Breast epithelium (tissue), 4 donors: ENCODE data around the gene KCNQ1OT1. TPM values are rescaled to one million over a fixed set of nuclear protein-coding genes. Genes with fewer than 3 reads are reported as not detected.

Source experiments
- DNase-seq, 2 donors: peaks; one replicate each; pipeline ENCODE4 v3.0.0-alpha.2; 2019; ENCODE audit warnings: low spot score in 2 of 2
- H3K27ac ChIP-seq, 2 donors: fragments of 200-600 bp; sonication (generic) in 1 of 2; one replicate each; pipeline ENCODE4 v1.5.1; 2016 to 2019; ENCODE audit warnings: mild to moderate bottlenecking in 1 of 2
- H3K27me3 ChIP-seq, 2 donors: fragments of 200-600 bp; sonication (generic) in 1 of 2; one replicate each; pipeline versions ENCODE4 v1.5.1 to v1.6.0; 2017 to 2019; ENCODE audit warnings: control low read depth in 1 of 2, mild to moderate bottlenecking in 1 of 2
- H3K36me3 ChIP-seq: fragments of 200-600 bp; one replicate; pipeline ENCODE4 v1.5.1; 2019
- H3K4me1 ChIP-seq, 2 donors: fragments of 200-600 bp; sonication (generic); one replicate each; pipeline ENCODE4 v1.5.1; 2016 to 2019; ENCODE audit warnings: control low read depth in 1 of 2
- H3K4me3 ChIP-seq, 3 donors: fragments of 200-600 bp; sonication (generic); 1 replicate in 2 of 3; 2 replicates in 1 of 3; pipeline ENCODE4 v1.5.1; 2016 to 2019; ENCODE audit warnings: mild to moderate bottlenecking in 3 of 3, moderate library complexity in 2 of 3
- H3K9me3 ChIP-seq, 2 donors: fragments of 200-600 bp; sonication (generic) in 1 of 2; one replicate each; pipeline ENCODE4 v1.5.1; 2016 to 2019; ENCODE audit warnings: control low read depth in 1 of 2
- CTCF ChIP-seq, 3 donors: fragments of 450-650 bp; IDR thresholded peaks; one replicate each; pipeline ENCODE4 v1.5.1; 2016 to 2017; ENCODE audit warnings: antibody characterized with exemption in 3 of 3, mild to moderate bottlenecking in 3 of 3, moderate library complexity in 3 of 3
- POLR2A ChIP-seq: fragments of 450-650 bp; IDR thresholded peaks from one replicate; pipeline ENCODE4 v1.6.1; 2016; ENCODE audit warnings: antibody characterized with exemption, mild to moderate bottlenecking, moderate library complexity
- POLR2AphosphoS5 ChIP-seq, 3 donors: sonication (generic); formaldehyde crosslinking; IDR thresholded peaks; one replicate each; pipeline ENCODE4 v1.6.1; 2017; ENCODE audit warnings: antibody characterized with exemption in 3 of 3
- intact Hi-C: fragments of 100-400 bp; cut with DNase I; formaldehyde crosslinking; loops from one replicate; pipeline ENCODE4 v1.15.1; 2023; ENCODE audit warnings: low total_unique reads
- total RNA-seq, 3 donors: library from RNA; depleted of rRNA; stranded (reverse); fragments of >200 nt; gene quantifications; one replicate each; pipeline ENCODE4 v1.1.0, GENCODE V29; 2016

KCNQ1OT1 gene
- total RNA-seq, 3 donors from 2014 or later = 2.1 to 5.3 (median 3.6) TPM

- Histone ChIP-seq H3K27ac (peak overlapping the region in 1 of 2 donors; percentile 27), H3K4me1 (no peaks in the 10 kb centered on the region), H3K36me3 (no peaks in the 10 kb centered on the region), H3K27me3 (no peaks in the 10 kb centered on the region), H3K9me3 (no peaks in the 10 kb centered on the region), H3K4me3 (no peak overlapping the region)
- intact Hi-C loops = no loop called here
- TF ChIP-seq POLR2A = no peak
- no peak for TF ChIP-seq CTCF (IDR thresholded peaks at IDR 0.05)
- TF ChIP-seq POLR2AphosphoS5 (IDR thresholded peaks at IDR 0.05) = no peak
- peak in 1 of 2 donors; percentile 49 for DNase-seq
These were observed 12.0 kb downstream of the KCNQ1OT1 start for GRCh38 chr11:2687782-2688191.

- DNase-seq = peak in 1 of 2 donors; percentile 20
- intact Hi-C loops = no loop called here
- Histone ChIP-seq H3K27me3 (no peaks in the 10 kb centered on the region), H3K27ac (peak overlapping the region in 1 of 2 donors; percentile 27), H3K4me3 (no peak overlapping the region), H3K4me1 (no peaks in the 10 kb centered on the region), H3K36me3 (no peaks in the 10 kb centered on the region), H3K9me3 (no peaks in the 10 kb centered on the region)
- TF ChIP-seq POLR2AphosphoS5 (IDR thresholded peaks at IDR 0.05) (no peak), POLR2A (no peak), CTCF (IDR thresholded peaks at IDR 0.05) (no peak)
These were observed 12.6 kb downstream of the KCNQ1OT1 start for GRCh38 chr11:2687223-2687530.

DNA sequence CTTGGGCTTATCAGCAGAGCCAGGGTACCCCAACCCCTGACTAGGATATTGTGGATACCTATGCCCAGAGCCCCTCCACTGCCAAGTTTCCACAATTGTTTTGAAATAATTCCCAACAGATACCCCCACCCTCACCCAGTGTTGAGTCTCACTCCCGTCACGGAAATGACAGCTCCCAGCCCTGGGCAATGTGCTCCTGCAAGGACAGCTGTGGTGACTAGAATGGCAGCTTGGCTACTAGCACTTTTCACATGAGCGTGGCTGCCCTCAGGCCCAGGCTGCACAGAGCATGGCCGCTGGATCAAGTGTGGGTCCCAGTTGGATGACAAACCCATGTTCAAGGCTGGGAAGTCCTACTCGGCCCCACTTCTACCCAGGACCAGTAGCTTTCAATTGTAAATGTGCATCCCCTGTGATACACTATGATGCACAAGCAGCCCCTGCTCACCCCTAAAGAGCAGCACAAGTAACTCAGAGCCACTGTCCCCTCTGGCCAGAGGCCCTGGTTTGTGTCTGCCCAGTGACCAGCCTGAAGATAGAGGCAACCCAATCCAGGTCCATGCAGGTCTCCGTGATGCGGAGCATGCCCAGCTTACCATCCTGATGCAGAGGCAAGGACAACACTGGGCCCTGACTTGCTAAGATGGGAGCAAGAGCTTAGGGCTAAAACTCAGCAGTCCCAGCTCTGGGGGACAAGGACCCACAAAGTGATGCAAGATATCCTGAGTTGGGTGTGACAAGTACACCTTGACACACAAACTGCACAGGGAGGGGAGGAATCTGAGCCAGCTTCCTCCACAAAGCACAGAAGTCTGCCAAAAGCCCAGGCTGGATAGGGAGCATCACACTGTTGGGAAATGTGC is 13.2 kb downstream of the KCNQ1OT1 start:
- no peaks in the 10 kb centered on the region for H3K36me3 ChIP-seq
- peak in 1 of 2 donors; percentile 47 for DNase-seq
- no peaks in the 10 kb centered on the region for H3K9me3 ChIP-seq
- TF ChIP-seq CTCF (IDR thresholded peaks at IDR 0.05) (no peak), POLR2A (no peak), POLR2AphosphoS5 (IDR thresholded peaks at IDR 0.05) (no peak)
- H3K27ac ChIP-seq = no peak overlapping the region
- H3K27me3 ChIP-seq = no peaks in the 10 kb centered on the region
- H3K4me1 ChIP-seq = no peaks in the 10 kb centered on the region
- H3K4me3 ChIP-seq = no peak overlapping the region
- intact Hi-C loops = no loop called here

GRCh38 chr11:2685566-2686359 is 14.0 kb downstream of the KCNQ1OT1 start:
- intact Hi-C loops = no loop called here

GRCh38 chr11:2685051-2685450 is 14.7 kb downstream of the KCNQ1OT1 start:
- Histone ChIP-seq H3K27ac (no peak overlapping the region), H3K27me3 (no peaks in the 10 kb centered on the region), H3K9me3 (no peaks in the 10 kb centered on the region), H3K4me3 (no peak overlapping the region), H3K36me3 (no peaks in the 10 kb centered on the region), H3K4me1 (no peaks in the 10 kb centered on the region)
- intact Hi-C loops = no loop called here
- DNase-seq = peak in 1 of 2 donors; percentile 24
- no peak for TF ChIP-seq CTCF (IDR thresholded peaks at IDR 0.05)
- TF ChIP-seq POLR2A = no peak
- no peak for TF ChIP-seq POLR2AphosphoS5 (IDR thresholded peaks at IDR 0.05)

More at GRCh38 chr11:2685566-2686359, 14.0 kb downstream of the KCNQ1OT1 start:
- no peaks in the 10 kb centered on the region for H3K36me3 ChIP-seq
- H3K27ac ChIP-seq = no peak overlapping the region
- peak in 1 of 2 donors; percentile 36 for DNase-seq
- H3K9me3 ChIP-seq = no peaks in the 10 kb centered on the region
- no peaks in the 10 kb centered on the region for H3K27me3 ChIP-seq
- no peak overlapping the region for H3K4me3 ChIP-seq
- no peak for TF ChIP-seq POLR2AphosphoS5 (IDR thresholded peaks at IDR 0.05)
- H3K4me1 ChIP-seq = no peaks in the 10 kb centered on the region
